Ovary (tissue), 9 donors: ENCODE measurements around the gene OR10G6. TPM values are rescaled to one million over a fixed set of nuclear protein-coding genes. Genes with fewer than 3 reads are reported as not detected.

Experiments
- DNase-seq, 5 donors: peaks; one replicate each; pipeline ENCODE4 v3.0.0-alpha.2; 2019 to 2020
- H3K27ac ChIP-seq, 2 donors: fragments of 200-600 bp; one replicate each; pipeline versions ENCODE4 v1.5.1 to v1.8.0; 2019 to 2022
- H3K27me3 ChIP-seq: fragments of 200-600 bp; one replicate; pipeline ENCODE4 v1.8.0; 2022
- H3K36me3 ChIP-seq: fragments of 200-600 bp; sonication (generic); one replicate; pipeline ENCODE4 v1.5.1; 2019
- H3K4me1 ChIP-seq: one replicate; pipeline ENCODE4 v1.8.1; 2013; ENCODE audit warnings: mild to moderate bottlenecking, moderate library complexity; ENCODE audit not compliant: insufficient read depth
- H3K4me3 ChIP-seq: fragments of 200-600 bp; sonication (generic); one replicate; pipeline ENCODE4 v1.5.1; 2017
- H3K9me3 ChIP-seq, 2 donors: fragments of 200-600 bp in 1 of 2; sonication (generic) in 1 of 2; one replicate each; pipeline versions ENCODE4 v1.5.1 to v1.8.1; 2013 to 2019; ENCODE audit warnings: mild to moderate bottlenecking in 1 of 2, moderate library complexity in 1 of 2
- CTCF ChIP-seq, 3 donors: fragments of 450-650 bp in 2 of 3; fragments of 200-600 bp in 1 of 3; IDR thresholded peaks; one replicate each; pipeline versions ENCODE4 v1.5.1 to v1.8.0; 2016 to 2022; ENCODE audit warnings: antibody characterized with exemption in 3 of 3, mild to moderate bottlenecking in 1 of 3
- EP300 ChIP-seq: sonication (generic); formaldehyde crosslinking; IDR thresholded peaks from one replicate; pipeline ENCODE4 v1.6.1; 2017; ENCODE audit warnings: antibody characterized with exemption
- POLR2A ChIP-seq: fragments of 450-650 bp; IDR thresholded peaks from one replicate; pipeline ENCODE4 v1.6.1; 2017; ENCODE audit warnings: antibody characterized with exemption, mild to moderate bottlenecking, moderate library complexity
- WGBS, 3 donors: extraction: QIAGEN DNeasy Blood & Tissue Kit in 1 of 3; methylation state at CpG; one replicate each; pipeline versions ENCODE4 v1.1.5 to v1.1.7; 2013 to 2017; 5-methylcytosine and 5-hydroxymethylcytosine counted together
- intact Hi-C, 4 donors: fragments of 100-400 bp; cut with DNase I; formaldehyde crosslinking; loops; one replicate each; pipeline versions ENCODE4 v1.11.0 to v1.15.1; 2022 to 2023
- polyA plus RNA-seq, 2 donors: library from polyadenylated mRNA; stranded (reverse); fragments of 200-250 nt in 1 of 2; fragments of 350-450 nt in 1 of 2; fragmentation: Illumina TruSeq in 1 of 2; extraction: RNeasy Lipid Tissue Mini Kit (QIAGEN cat#74804) in 1 of 2; gene quantifications; one replicate each; pipeline ENCODE4 v1.2.3, GENCODE V29; 2013 to 2014
- total RNA-seq, 7 donors: library from RNA; depleted of rRNA in 2 of 7; stranded (reverse); fragments of >200 nt in 2 of 7; fragmentation: NEBNext Ultra II Directional in 3 of 7; extraction: Animal tissue kit (Norgen Biotek cat#: 25700) in 3 of 7; gene quantifications; one replicate each; pipeline versions ENCODE4 v1.1.0 to v1.2.4, GENCODE V29; 2016 to 2023
- donor health status: DM: no; HTN: no; CAD: no; lungs with moderate emphysema.
- donor health status: DM: no; HTN: no; CAD: no.
- donor health status: Bipolar disorder and iron deficiency.
- donor health status: DM: yes; HTN: yes; CAD: no.
- donor health status: DM: no; HTN: no; CAD: no.
- donor health status: DM: yes; HTN: yes; CAD: no.

Gene OR10G6
- total and polyA plus RNA-seq, 9 donors = not detected

- H3K27ac ChIP-seq = no peak overlapping the region
- intact Hi-C loops = no loop called here
- no peak overlapping the region for H3K4me3 ChIP-seq
- no peak for DNase-seq
- no peaks in the 10 kb centered on the region for H3K36me3 ChIP-seq
- H3K4me1 ChIP-seq = no peaks in the 10 kb centered on the region
- no peaks in the 10 kb centered on the region for H3K27me3 ChIP-seq
- TF ChIP-seq EP300 (no peak), CTCF (IDR thresholded peaks at IDR 0.05) (no peak), POLR2A (no peak)
- no peaks in the 10 kb centered on the region for H3K9me3 ChIP-seq
- 0 to 37% (median 7%) methylated on average over 1 of the region's 1 CpG for WGBS, 3 donors
Measured at GRCh38 chr11:123945132-123945531, 49.8 kb downstream of the OR10G6 start.

Other genes with a start within 250 kb of the OR10G6 start
- not detected for gene OR6X1, start 240.6 kb downstream of the OR10G6 start, total RNA-seq
- gene OR6X1, start 240.6 kb downstream of the OR10G6 start, polyA plus RNA-seq = not detected
- gene OR6M1, start 188.8 kb downstream of the OR10G6 start, total RNA-seq = not detected
- gene OR6M1, start 188.8 kb downstream of the OR10G6 start, polyA plus RNA-seq = not detected
- gene TMEM225, start 109.5 kb downstream of the OR10G6 start, total RNA-seq = not detected
- gene TMEM225, start 109.5 kb downstream of the OR10G6 start, polyA plus RNA-seq = not detected
- 1 to 10 TPM in 1 of 7 donors, under 1 TPM in 2, not detected in 4; 0.08 to 1.8 (median 0.24) TPM for gene OR8D4, start 93.0 kb downstream of the OR10G6 start, total RNA-seq
- gene OR8D4, start 93.0 kb downstream of the OR10G6 start, polyA plus RNA-seq = not detected
- under 1 TPM in 1 of 7 donors, not detected in 6; 0.46 TPM for gene OR4D5, start 55.5 kb downstream of the OR10G6 start, total RNA-seq
- not detected for gene OR4D5, start 55.5 kb downstream of the OR10G6 start, polyA plus RNA-seq
- gene OR6T1, start 51.3 kb downstream of the OR10G6 start, total RNA-seq = not detected
- gene OR6T1, start 51.3 kb downstream of the OR10G6 start, polyA plus RNA-seq = not detected
- not detected for gene OR10S1, start 17.4 kb downstream of the OR10G6 start, total RNA-seq
- not detected for gene OR10S1, start 17.4 kb downstream of the OR10G6 start, polyA plus RNA-seq
- gene OR10G4, start 17.8 kb upstream of the OR10G6 start, total RNA-seq = under 1 TPM in 1 of 7 donors, not detected in 6; 0.11 TPM
- gene OR10G4, start 17.8 kb upstream of the OR10G6 start, polyA plus RNA-seq = not detected
- gene OR10G9, start 27.9 kb upstream of the OR10G6 start, total RNA-seq = not detected
- gene OR10G9, start 27.9 kb upstream of the OR10G6 start, polyA plus RNA-seq = not detected
- not detected for gene OR10G8, start 31.6 kb upstream of the OR10G6 start, total RNA-seq
- gene OR10G8, start 31.6 kb upstream of the OR10G6 start, polyA plus RNA-seq = not detected
- not detected for gene OR10G7, start 46.2 kb upstream of the OR10G6 start, total RNA-seq
- not detected for gene OR10G7, start 46.2 kb upstream of the OR10G6 start, polyA plus RNA-seq
- 10 to 100 TPM; 10.7 to 18.9 (median 16.7) TPM for gene VWA5A, start 120.3 kb upstream of the OR10G6 start, total RNA-seq
- gene VWA5A, start 120.3 kb upstream of the OR10G6 start, polyA plus RNA-seq = 10 to 100 TPM in 1 of 2 donors, 1 to 10 TPM in 1; 9.9 to 27.5 TPM
- gene OR10D3, start 188.2 kb upstream of the OR10G6 start, total RNA-seq = not detected
- not detected for gene OR10D3, start 188.2 kb upstream of the OR10G6 start, polyA plus RNA-seq
- not detected for gene OR8G1, start 245.9 kb upstream of the OR10G6 start, total RNA-seq
- not detected for gene OR8G1, start 245.9 kb upstream of the OR10G6 start, polyA plus RNA-seq